ENCODE measurements around the gene FBXW5.

DNA sequence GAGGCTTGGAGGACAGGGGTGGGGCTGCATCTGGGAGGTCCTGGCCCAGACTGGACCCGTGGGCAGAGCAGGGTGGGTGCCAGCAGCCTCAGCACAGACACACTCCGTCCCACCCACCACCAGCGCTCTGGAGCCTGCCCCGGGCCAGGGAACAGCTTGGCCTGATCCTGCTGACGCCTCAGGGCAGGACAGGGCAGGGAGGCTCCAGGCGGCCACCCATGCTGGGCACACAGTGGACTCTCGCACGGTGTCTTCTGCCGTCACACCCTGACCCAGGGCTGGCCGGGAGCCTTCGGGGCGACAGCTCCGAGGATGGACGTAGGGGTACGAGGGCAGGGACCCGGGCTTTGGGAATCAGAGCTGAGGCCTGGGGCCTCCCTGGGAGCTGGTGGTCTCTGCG is 24.6 kb upstream of the FBXW5 start:
- TF ChIP-seq, protein P1, sequence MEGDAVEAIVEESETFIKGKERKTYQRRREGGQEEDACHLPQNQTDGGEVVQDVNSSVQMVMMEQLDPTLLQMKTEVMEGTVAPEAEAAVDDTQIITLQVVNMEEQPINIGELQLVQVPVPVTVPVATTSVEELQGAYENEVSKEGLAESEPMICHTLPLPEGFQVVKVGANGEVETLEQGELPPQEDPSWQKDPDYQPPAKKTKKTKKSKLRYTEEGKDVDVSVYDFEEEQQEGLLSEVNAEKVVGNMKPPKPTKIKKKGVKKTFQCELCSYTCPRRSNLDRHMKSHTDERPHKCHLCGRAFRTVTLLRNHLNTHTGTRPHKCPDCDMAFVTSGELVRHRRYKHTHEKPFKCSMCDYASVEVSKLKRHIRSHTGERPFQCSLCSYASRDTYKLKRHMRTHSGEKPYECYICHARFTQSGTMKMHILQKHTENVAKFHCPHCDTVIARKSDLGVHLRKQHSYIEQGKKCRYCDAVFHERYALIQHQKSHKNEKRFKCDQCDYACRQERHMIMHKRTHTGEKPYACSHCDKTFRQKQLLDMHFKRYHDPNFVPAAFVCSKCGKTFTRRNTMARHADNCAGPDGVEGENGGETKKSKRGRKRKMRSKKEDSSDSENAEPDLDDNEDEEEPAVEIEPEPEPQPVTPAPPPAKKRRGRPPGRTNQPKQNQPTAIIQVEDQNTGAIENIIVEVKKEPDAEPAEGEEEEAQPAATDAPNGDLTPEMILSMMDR (conservative IDR thresholded peaks at IDR 0.05; ENCODE audit: low read length) = no peak
- no peak for TF ChIP-seq EZH2phosphoT487 (IDR thresholded peaks at IDR 0.05; ENCODE audit: borderline replicate concordance, low read depth, low read length)
